ENCODE data around the gene SHISA6. TPM values are rescaled to one million over a fixed set of nuclear protein-coding genes. Genes with fewer than 3 reads are reported as not detected.

The SHISA6 gene
- total and polyA plus RNA-seq, 2 donors (not counting 1 experiment from before 2014, with no cell fraction given), result not detected

DNA sequence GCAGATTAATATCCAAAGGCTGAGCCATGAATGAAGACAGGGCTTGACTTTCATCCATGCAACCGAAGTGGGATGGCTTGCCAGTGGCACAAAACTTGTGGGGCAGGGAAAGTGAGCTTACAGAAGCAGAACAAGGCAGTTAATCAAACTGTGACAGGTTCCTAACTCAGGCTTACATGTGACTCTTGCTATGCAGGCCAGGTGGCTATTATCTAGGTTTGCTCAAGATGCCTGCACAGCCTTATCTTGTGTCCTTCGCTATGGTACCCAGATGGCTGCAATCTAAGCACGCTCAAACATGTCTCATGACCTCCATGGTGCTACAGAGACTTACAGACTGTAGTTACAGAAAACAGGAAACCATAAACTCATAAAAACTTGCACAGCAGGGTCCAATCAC, 348.7 kb downstream of the SHISA6 start:
- POLR2A ChIA-PET, result no interaction called here
- 55% methylated on average over 2 of the region's 3 CpGs for WGBS (ENCODE audit: insufficient coverage)
- no peak overlapping the region for H3K27ac Mint-ChIP-seq

DNA sequence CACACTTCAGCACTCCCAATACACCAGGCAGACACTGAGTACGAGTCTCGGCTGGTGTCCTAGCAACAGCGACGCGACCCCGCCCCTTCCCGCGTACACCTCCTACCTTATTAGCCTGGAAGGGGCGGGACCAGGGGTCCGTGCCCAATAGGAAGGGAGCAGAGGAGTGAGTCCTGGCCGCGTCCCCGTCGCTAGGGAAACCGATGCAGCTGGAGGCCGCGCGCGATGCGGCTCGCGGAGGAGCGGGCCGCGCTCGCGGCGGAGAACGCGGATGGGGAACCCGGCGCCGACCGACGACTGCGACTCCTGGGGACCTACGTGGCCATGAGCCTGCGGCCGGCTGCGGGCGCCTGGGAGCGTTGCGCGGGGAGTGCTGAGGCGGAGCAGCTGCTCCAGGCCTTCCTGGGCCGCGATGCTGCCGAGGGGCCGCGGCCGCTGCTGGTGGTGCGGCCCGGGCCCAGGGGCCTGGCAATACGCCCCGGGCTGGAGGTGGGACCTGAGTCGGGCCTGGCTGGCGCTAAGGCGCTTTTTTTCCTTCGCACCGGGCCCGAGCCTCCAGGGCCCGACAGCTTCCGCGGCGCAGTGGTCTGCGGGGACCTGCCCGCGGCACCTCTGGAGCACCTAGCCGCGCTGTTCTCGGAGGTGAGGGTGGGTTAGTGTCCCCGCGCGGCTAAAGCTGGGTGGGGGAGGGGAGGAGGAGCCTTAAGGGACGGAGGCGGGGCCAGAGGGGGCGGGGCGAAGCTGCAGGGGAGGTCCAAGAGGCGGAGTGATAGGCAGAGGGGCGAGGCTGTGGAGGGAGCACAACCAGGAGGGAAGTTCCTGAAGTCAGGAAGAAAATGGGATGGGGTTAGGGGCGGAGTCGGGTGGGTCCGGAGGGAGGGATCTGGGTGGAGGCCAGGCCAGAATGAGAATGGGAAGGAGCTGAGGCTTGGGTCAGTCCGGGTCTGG, 357.5 kb downstream of the SHISA6 start, which contains the start of gene DNAH9:
DNAH9 (plus strand) TSS at position 197 of the 948 bp plus-strand sequence; CDS start at position 226, 29 bp downstream.
- no peak within 1 kb of the TSS for H3K27ac ChIP-seq (ENCODE audit: low read length in 2 of 2)
- H2AFZ ChIP-seq (ENCODE audit: insufficient read depth, low read depth, low read length, poor library complexity, severe bottlenecking), result no peak within 1 kb of the TSS

More for the DNA sequence above, 348.7 kb downstream of the SHISA6 start:
- H3K4me2 ChIP-seq (replicated peaks; ENCODE audit: low read depth, low read length, poor library complexity, severe bottlenecking), result no peak overlapping the region
- CTCF ChIA-PET, result no interaction called here
- H3K27me3 ChIP-seq (replicated peaks in 1 of 4; ENCODE audit: control extremely low read depth in 1 of 4, control insufficient read depth in 3 of 4, insufficient read depth in 4 of 4, low read length in 3 of 4), result no peaks in the 10 kb centered on the region
- no peaks in the 10 kb centered on the region for H3K4me1 Mint-ChIP-seq
- no peaks in the 10 kb centered on the region for H3K36me3 ChIP-seq (replicated peaks in 1 of 2; ENCODE audit: control extremely low read depth in 1 of 2, control insufficient read depth in 1 of 2, extremely low read depth in 1 of 2, insufficient read depth in 2 of 2, low read length in 1 of 2)
- no peak overlapping the region for H3K4me3 Mint-ChIP-seq
- H3K79me2 ChIP-seq (ENCODE audit: control insufficient read depth, insufficient read depth, low read length), result no peaks in the 10 kb centered on the region
- H2AFZ ChIP-seq (ENCODE audit: insufficient read depth, low read depth, low read length, poor library complexity, severe bottlenecking), result no peak overlapping the region
- ATAC-seq (ENCODE audit: low read depth) (no peak), DNase-seq (no peak)
- intact Hi-C loops (cut with micrococcal nuclease), result no loop called here
- no peaks in the 10 kb centered on the region for H4K20me1 ChIP-seq (ENCODE audit: control insufficient read depth, insufficient read depth, low read length, poor library complexity, severe bottlenecking)
- H3K9me3 Mint-ChIP-seq (ENCODE audit: insufficient read depth), result peaks cover 4% of the 10 kb centered on the region
- no peak overlapping the region for H3K9ac ChIP-seq (ENCODE audit: low read length)
- H3K9me3 ChIP-seq (ENCODE audit: control extremely low read depth in 1 of 3, control insufficient read depth in 2 of 3, insufficient read depth in 1 of 3, low read length in 2 of 3), result no peaks in the 10 kb centered on the region
- H3K27ac ChIP-seq (ENCODE audit: low read length in 2 of 2), result no peak overlapping the region
- no peaks in the 10 kb centered on the region for H3K4me1 ChIP-seq (ENCODE audit: control insufficient read depth in 2 of 2, insufficient read depth in 2 of 2, low read length in 2 of 2)
- TF ChIP-seq EZH2 (IDR thresholded peaks at IDR 0.05; ENCODE audit: borderline replicate concordance, insufficient read depth, low read depth, low read length, poor library complexity, severe bottlenecking), result no peak
- TF ChIP-seq, protein P1, sequence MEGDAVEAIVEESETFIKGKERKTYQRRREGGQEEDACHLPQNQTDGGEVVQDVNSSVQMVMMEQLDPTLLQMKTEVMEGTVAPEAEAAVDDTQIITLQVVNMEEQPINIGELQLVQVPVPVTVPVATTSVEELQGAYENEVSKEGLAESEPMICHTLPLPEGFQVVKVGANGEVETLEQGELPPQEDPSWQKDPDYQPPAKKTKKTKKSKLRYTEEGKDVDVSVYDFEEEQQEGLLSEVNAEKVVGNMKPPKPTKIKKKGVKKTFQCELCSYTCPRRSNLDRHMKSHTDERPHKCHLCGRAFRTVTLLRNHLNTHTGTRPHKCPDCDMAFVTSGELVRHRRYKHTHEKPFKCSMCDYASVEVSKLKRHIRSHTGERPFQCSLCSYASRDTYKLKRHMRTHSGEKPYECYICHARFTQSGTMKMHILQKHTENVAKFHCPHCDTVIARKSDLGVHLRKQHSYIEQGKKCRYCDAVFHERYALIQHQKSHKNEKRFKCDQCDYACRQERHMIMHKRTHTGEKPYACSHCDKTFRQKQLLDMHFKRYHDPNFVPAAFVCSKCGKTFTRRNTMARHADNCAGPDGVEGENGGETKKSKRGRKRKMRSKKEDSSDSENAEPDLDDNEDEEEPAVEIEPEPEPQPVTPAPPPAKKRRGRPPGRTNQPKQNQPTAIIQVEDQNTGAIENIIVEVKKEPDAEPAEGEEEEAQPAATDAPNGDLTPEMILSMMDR (IDR thresholded peaks at IDR 0.05), result no peak
- H3K27me3 Mint-ChIP-seq, result no peaks in the 10 kb centered on the region
- H3K4me3 ChIP-seq (ENCODE audit: control extremely low read depth in 1 of 5, extremely low read depth in 1 of 5, insufficient read depth in 1 of 5, low read depth in 2 of 5, low read length in 4 of 5), result no peak overlapping the region

More for the DNA sequence above, 357.5 kb downstream of the SHISA6 start, which contains the start of gene DNAH9:
- Mint-ChIP-seq H3K4me1 (peaks cover 2% of the 10 kb centered on the region), H3K9me3 (ENCODE audit: insufficient read depth) (peaks cover 8% of the 10 kb centered on the region), H3K27me3 (peaks cover 25% of the 10 kb centered on the region), H3K4me3 (peak within 1 kb of the TSS; percentile 5), H3K27ac (no peak within 1 kb of the TSS)
- H3K9ac ChIP-seq (ENCODE audit: low read length), result no peak within 1 kb of the TSS
- no peaks in the 10 kb centered on the region for H3K79me2 ChIP-seq (ENCODE audit: control insufficient read depth, insufficient read depth, low read length)
- ATAC-seq (ENCODE audit: low read depth) (no peak), DNase-seq (no peak)
- TF ChIP-seq, protein P1 (IDR thresholded peaks at IDR 0.05), result no peak
- TF ChIP-seq EZH2 (IDR thresholded peaks at IDR 0.05; ENCODE audit: borderline replicate concordance, insufficient read depth, low read depth, low read length, poor library complexity, severe bottlenecking), result no peak
- peak within 1 kb of the TSS; percentile 18 for H3K4me2 ChIP-seq (replicated peaks; ENCODE audit: low read depth, low read length, poor library complexity, severe bottlenecking)
- no peak within 1 kb of the TSS for H3K4me3 ChIP-seq (ENCODE audit: control extremely low read depth in 1 of 5, extremely low read depth in 1 of 5, insufficient read depth in 1 of 5, low read depth in 2 of 5, low read length in 4 of 5)
- no peaks in the 10 kb centered on the region for H3K4me1 ChIP-seq (ENCODE audit: control insufficient read depth in 2 of 2, insufficient read depth in 2 of 2, low read length in 2 of 2)
- H3K27me3 ChIP-seq (replicated peaks in 1 of 4; ENCODE audit: control extremely low read depth in 1 of 4, control insufficient read depth in 3 of 4, insufficient read depth in 4 of 4, low read length in 3 of 4), result peaks cover 0 to 9% (median 0%) of the 10 kb centered on the region in 4 experiments
- H3K9me3 ChIP-seq (ENCODE audit: control extremely low read depth in 1 of 3, control insufficient read depth in 2 of 3, insufficient read depth in 1 of 3, low read length in 2 of 3), result peaks cover 0 to 9% (median 0%) of the 10 kb centered on the region in 3 donors
- POLR2A ChIA-PET, result no interaction called here
- CTCF ChIA-PET, result no interaction called here
- no peaks in the 10 kb centered on the region for H3K36me3 ChIP-seq (replicated peaks in 1 of 2; ENCODE audit: control extremely low read depth in 1 of 2, control insufficient read depth in 1 of 2, extremely low read depth in 1 of 2, insufficient read depth in 2 of 2, low read length in 1 of 2)
- 14% methylated on average over 79 of the region's 84 CpGs for WGBS (ENCODE audit: insufficient coverage)
- intact Hi-C loops (cut with micrococcal nuclease), result no loop called here
- H4K20me1 ChIP-seq (ENCODE audit: control insufficient read depth, insufficient read depth, low read length, poor library complexity, severe bottlenecking), result no peaks in the 10 kb centered on the region

All from B cell (primary cell).